22Rv1 (cell line): ENCODE results near the gene FOXP3.

Source experiments
- H3K27ac ChIP-seq: fragments of 450-650 bp; 2 replicates; pipeline ENCODE4 v1.5.1; 2017
- CTCF ChIP-seq: fragments of 450-650 bp; IDR thresholded peaks from 2 replicates; pipeline ENCODE4 v1.5.1; 2017; ENCODE audit warnings: mild to moderate bottlenecking
- ZFX ChIP-seq: fragments of 450-650 bp; IDR thresholded peaks from 2 replicates; pipeline ENCODE4 v1.6.1; 2017; ENCODE audit warnings: antibody characterized with exemption, borderline replicate concordance

FOXP3 gene

GRCh38 chrX:49214996-49215526 is 49.4 kb downstream of the FOXP3 start:
- H3K27ac ChIP-seq: no peak overlapping the region
- TF ChIP-seq ZFX: no peak
- no peak for TF ChIP-seq CTCF

- no peak for TF ChIP-seq CTCF
- H3K27ac ChIP-seq: no peak overlapping the region
Observed at GRCh38 chrX:49214416-49214815, 50.1 kb downstream of the FOXP3 start.

GRCh38 chrX:49212861-49213260 is 51.6 kb downstream of the FOXP3 start:
- TF ChIP-seq ZFX (no peak), CTCF (no peak)
- no peak overlapping the region for H3K27ac ChIP-seq

GRCh38 chrX:49212209-49212608 is 52.3 kb downstream of the FOXP3 start:
- no peak overlapping the region for H3K27ac ChIP-seq
- TF ChIP-seq ZFX (no peak), CTCF (no peak)

GRCh38 chrX:49211074-49211473 is 53.4 kb downstream of the FOXP3 start:
- H3K27ac ChIP-seq: no peak overlapping the region
- TF ChIP-seq ZFX: no peak
- no peak for TF ChIP-seq CTCF

- TF ChIP-seq ZFX: no peak
- TF ChIP-seq CTCF: no peak
- H3K27ac ChIP-seq: no peak overlapping the region
Observed at GRCh38 chrX:49210406-49210805, 54.1 kb downstream of the FOXP3 start.

- TF ChIP-seq CTCF (no peak), ZFX (no peak)
- H3K27ac ChIP-seq: no peak overlapping the region
Observed at GRCh38 chrX:49209434-49210251, 54.9 kb downstream of the FOXP3 start.
